Measurements from ENCODE around the gene DMD. TPM values are rescaled to one million over a fixed set of nuclear protein-coding genes. Genes with fewer than 3 reads are reported as not detected.

The DMD gene
- total RNA-seq, 2 donors from 2014 or later = 2.8 to 3.4 TPM

DNA sequence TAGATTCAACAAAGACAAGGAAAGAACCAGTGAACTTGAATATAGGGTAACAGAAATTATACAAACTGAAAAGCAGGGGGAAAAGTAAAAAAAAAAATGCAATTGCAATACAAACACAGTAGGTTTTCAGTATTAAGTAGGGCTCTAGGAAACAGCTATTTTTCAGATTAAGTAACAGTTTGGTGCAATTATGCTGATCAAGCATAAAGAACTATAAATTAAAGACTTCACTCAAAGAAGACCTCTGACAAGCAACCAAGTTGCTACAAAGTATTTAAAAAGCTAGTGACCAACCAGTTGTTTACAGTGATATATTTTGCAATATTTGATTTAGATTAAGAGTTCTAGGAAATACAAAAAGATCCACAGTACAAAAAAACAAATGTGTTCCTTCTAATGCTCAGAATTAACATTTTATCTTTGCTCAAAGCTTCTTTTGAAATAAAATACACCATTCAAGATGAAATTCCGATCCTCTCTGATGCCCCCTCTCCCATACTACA is 1908.7 kb downstream of the DMD start:
- H3K36me3 Mint-ChIP-seq = no peaks in the 10 kb centered on the region
- H3K9me3 Mint-ChIP-seq = peaks cover 5% of the 10 kb centered on the region
- H3K4me3 Mint-ChIP-seq = no peak overlapping the region
- ATAC-seq (no peak), DNase-seq (ENCODE audit: low spot score) (no peak)
- H3K4me1 Mint-ChIP-seq (ENCODE audit: low read depth in 2 of 2) = no peaks in the 10 kb centered on the region
- H3K27ac Mint-ChIP-seq = no peak overlapping the region
- peaks cover 0 to 7% of the 10 kb centered on the region in 2 donors for H3K27me3 Mint-ChIP-seq

DNA sequence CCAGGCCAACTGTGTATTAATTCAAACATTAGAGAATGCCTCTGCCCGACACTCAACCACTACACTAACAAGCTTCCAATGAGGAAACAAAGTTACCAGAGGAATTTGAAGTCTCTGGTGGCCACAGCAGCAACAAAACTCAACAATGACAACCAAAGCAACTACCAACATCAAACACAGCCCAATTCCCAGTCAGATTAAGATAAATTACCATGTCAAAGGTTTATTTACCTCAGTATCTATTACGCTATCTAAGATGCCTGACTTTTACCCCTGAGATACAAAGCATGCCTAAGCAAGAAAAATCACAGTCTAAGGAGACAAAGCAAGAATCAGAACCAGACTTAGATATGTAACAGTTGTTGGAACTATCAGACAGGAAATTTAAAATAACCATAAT is 1909.4 kb downstream of the DMD start:
- no peak for DNase-seq (ENCODE audit: low spot score)
- Mint-ChIP-seq H3K27ac (no peak overlapping the region), H3K27me3 (peaks cover 0 to 5% of the 10 kb centered on the region in 2 donors), H3K4me1 (ENCODE audit: low read depth in 2 of 2) (no peaks in the 10 kb centered on the region), H3K9me3 (peaks cover 5% of the 10 kb centered on the region), H3K36me3 (no peaks in the 10 kb centered on the region), H3K4me3 (no peak overlapping the region)
- no peak for ATAC-seq

DNA sequence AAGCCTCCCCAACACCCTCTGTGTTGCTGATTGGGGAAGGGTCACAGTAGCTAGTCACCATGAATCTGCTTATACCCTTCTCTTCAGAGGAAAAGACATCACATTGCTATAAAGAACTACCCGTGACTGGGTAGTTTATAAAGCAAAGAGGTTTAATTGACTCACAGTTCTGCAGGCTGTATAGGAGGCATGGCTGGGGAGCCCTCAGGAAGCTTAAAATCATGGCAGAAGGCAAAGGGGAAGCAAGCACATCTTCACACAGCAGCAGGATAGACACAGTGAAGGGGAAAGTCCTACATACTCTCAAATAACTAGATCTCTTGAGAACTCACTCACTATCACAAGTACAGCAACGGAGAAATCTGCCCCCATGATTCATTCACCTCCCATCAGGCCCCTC is 1910.1 kb downstream of the DMD start:
- Mint-ChIP-seq H3K27ac (no peak overlapping the region), H3K4me3 (no peak overlapping the region), H3K9me3 (peaks cover 5% of the 10 kb centered on the region), H3K27me3 (peaks cover 0 to 5% of the 10 kb centered on the region in 2 donors), H3K36me3 (no peaks in the 10 kb centered on the region), H3K4me1 (ENCODE audit: low read depth in 2 of 2) (no peaks in the 10 kb centered on the region)
- ATAC-seq (no peak), DNase-seq (ENCODE audit: low spot score) (no peak)

DNA sequence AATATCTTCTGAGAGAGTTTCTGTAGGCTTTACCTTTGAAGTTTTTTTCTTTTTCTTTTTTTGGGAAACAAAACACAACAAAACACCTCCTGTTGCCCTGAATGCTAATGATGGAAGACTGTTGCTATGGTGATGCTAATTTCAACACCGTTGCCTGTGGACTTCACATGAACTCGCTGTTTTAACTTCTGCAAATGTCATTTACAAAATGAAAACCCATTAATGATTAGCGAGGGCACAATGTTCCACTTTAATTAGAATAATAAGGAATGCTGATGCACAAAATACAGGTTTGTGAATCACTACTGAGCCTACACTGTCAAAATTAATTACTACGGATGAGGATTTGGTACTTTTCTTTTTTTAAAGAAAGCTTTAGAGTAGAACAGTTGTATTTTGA is 1912.4 kb downstream of the DMD start:
- H3K36me3 Mint-ChIP-seq = no peaks in the 10 kb centered on the region

DNA sequence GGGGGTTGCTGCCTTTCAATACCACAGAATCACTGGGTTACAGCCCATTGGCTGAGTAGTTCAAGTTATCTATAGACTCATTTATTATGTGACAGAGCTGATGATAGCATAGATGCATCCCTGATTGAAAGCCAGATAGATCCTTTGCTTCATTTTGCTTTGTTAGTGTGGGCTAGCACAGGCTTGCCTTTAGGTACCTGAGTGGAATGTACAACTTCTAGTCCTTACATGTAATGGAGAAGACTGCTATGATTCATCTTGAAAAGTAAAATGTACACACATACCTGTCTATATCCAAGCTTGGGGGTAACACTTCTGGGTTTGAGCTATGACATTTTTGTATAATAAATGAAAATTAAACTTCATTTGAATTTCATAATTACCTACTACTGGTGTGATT is 1913.5 kb downstream of the DMD start:
- no peak for DNase-seq (ENCODE audit: low spot score)
- H3K27me3 Mint-ChIP-seq = no peaks in the 10 kb centered on the region

More for the DNA sequence above, 1912.4 kb downstream of the DMD start:
- DNase-seq (ENCODE audit: low spot score) = no peak
- ATAC-seq = no peak
- H3K4me1 Mint-ChIP-seq (ENCODE audit: low read depth in 2 of 2) = no peaks in the 10 kb centered on the region
- H3K27me3 Mint-ChIP-seq = peaks cover 0 to 5% of the 10 kb centered on the region in 2 donors
- H3K4me3 Mint-ChIP-seq = no peak overlapping the region
- no peak overlapping the region for H3K27ac Mint-ChIP-seq
- peaks cover 5% of the 10 kb centered on the region for H3K9me3 Mint-ChIP-seq

DNA sequence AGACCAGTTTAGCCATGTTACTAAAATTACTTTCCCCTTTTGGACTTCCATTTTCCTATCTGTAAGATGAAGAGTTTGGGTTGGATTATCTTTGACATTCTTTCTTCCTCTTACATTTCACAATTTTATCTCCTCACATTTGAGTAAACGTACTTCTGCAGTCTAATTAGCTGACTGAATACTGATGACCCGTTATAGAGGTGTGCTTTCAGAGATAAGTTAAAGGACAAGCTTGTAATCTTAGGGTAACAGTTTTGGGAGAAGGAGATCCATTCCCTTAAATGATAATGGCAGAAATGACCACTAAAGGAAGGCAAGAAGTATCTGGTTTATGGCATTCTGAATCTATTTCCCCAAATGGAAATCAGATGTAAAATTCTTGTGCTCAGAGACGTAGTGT is 1916.9 kb downstream of the DMD start:
- H3K9me3 Mint-ChIP-seq = no peaks in the 10 kb centered on the region
- H3K4me3 Mint-ChIP-seq = no peak overlapping the region
- no peaks in the 10 kb centered on the region for H3K27me3 Mint-ChIP-seq
- no peaks in the 10 kb centered on the region for H3K36me3 Mint-ChIP-seq
- H3K4me1 Mint-ChIP-seq (ENCODE audit: low read depth in 2 of 2) = no peaks in the 10 kb centered on the region
- ATAC-seq = no peak
- no peak for DNase-seq (ENCODE audit: low spot score)
- H3K27ac Mint-ChIP-seq = no peak overlapping the region

More for the DNA sequence above, 1913.5 kb downstream of the DMD start:
- Mint-ChIP-seq H3K9me3 (no peaks in the 10 kb centered on the region), H3K4me3 (no peak overlapping the region), H3K27ac (no peak overlapping the region), H3K36me3 (no peaks in the 10 kb centered on the region), H3K4me1 (ENCODE audit: low read depth in 2 of 2) (no peaks in the 10 kb centered on the region)
- no peak for ATAC-seq

DNA sequence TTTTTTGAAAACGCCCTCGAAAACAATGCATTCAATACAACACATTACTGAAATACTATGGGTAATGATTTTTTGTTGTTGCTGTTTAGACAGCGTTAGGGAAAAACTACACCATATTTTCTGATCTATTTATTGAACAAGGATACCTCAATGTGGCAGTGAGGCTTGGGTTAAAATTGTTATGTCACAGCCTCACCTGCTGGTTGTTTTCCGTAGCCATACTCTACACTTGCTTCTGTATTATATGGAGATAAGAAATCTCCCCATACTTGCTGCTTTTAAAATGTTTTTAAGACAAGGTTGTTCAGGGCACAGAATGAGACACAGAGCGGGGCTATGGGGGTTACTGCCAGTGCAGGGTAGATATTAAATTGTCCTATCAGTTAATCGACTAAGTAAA is 1917.9 kb downstream of the DMD start:
- Mint-ChIP-seq H3K36me3 (no peaks in the 10 kb centered on the region), H3K27me3 (no peaks in the 10 kb centered on the region), H3K27ac (no peak overlapping the region), H3K4me3 (no peak overlapping the region), H3K9me3 (no peaks in the 10 kb centered on the region), H3K4me1 (ENCODE audit: low read depth in 2 of 2) (no peaks in the 10 kb centered on the region)
- DNase-seq (ENCODE audit: low spot score) = no peak
- ATAC-seq = no peak

DNA sequence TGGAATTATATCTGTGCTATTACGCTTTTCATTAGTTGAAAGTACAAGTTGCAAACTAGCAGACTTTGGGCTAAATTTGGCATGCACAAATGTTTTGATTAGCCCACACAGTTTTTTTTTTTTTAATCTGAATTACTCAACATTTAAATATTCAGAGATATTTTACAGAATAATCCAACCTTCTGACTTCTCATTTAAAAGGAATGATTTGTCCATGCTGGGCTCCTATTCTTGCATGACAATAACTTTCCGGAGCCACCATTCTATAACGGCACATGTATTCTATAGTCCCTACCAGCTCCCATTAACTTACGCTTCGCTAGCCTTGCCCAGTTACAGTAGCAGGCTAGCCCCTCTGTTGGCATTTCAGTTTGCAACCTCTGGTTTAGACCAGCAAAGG is 1920.2 kb downstream of the DMD start:
- DNase-seq (ENCODE audit: low spot score) (no peak), ATAC-seq (no peak)
- Mint-ChIP-seq H3K36me3 (no peaks in the 10 kb centered on the region), H3K27me3 (peaks cover 0 to 5% of the 10 kb centered on the region in 2 donors), H3K9me3 (peaks cover 3% of the 10 kb centered on the region), H3K4me1 (ENCODE audit: low read depth in 2 of 2) (no peaks in the 10 kb centered on the region), H3K27ac (no peak overlapping the region), H3K4me3 (no peak overlapping the region)

DNA sequence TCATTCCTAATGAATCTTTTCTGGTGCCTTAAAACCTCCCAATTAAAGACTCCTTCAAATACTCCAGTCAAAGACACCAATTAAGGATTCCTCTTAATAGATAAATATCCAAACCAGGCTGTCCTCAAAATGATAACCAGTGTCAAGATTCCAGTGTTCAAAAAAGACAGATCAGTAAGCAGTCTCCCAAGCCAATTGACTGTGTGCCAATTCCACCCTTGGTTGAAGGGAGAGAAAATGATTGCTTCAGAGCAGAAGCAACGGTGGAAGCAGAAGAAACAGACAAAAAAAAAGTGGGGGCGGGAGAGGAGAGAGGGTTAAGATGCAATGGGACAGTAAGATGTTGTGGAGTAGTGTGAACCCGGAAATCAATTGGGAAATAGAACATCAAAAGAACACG is 1923.5 kb downstream of the DMD start:
- no peaks in the 10 kb centered on the region for H3K36me3 Mint-ChIP-seq
- H3K9me3 Mint-ChIP-seq = peaks cover 3% of the 10 kb centered on the region
- DNase-seq (ENCODE audit: low spot score) = no peak
- no peak for ATAC-seq
- no peak overlapping the region for H3K4me3 Mint-ChIP-seq
- peaks cover 0 to 7% of the 10 kb centered on the region in 2 donors for H3K27me3 Mint-ChIP-seq
- no peak overlapping the region for H3K27ac Mint-ChIP-seq
- no peaks in the 10 kb centered on the region for H3K4me1 Mint-ChIP-seq (ENCODE audit: low read depth in 2 of 2)

DNA sequence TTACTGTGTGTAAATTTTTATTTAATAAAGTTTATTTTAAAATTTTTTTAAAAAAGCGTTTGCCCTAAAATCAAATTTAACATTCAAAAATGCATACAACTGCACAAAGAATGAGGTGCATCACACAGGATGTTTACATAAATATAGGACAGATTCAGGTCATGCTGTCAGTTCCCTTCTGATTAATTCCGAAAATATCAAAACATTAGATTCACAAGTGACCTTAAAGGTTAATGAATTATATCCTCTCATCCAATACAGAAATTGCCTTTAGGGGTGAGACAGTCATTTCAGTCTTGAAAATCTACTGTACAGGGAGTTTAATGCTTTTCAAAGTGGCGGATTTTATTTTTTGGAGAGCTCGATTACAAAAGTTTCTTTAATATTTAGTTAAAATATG is 1930.8 kb downstream of the DMD start:
- Mint-ChIP-seq H3K4me3 (no peak overlapping the region), H3K27me3 (peaks cover 0 to 2% of the 10 kb centered on the region in 2 donors), H3K9me3 (no peaks in the 10 kb centered on the region), H3K27ac (no peak overlapping the region), H3K4me1 (ENCODE audit: low read depth in 2 of 2) (no peaks in the 10 kb centered on the region), H3K36me3 (no peaks in the 10 kb centered on the region)
- DNase-seq (ENCODE audit: low spot score) (no peak), ATAC-seq (no peak)

DNA sequence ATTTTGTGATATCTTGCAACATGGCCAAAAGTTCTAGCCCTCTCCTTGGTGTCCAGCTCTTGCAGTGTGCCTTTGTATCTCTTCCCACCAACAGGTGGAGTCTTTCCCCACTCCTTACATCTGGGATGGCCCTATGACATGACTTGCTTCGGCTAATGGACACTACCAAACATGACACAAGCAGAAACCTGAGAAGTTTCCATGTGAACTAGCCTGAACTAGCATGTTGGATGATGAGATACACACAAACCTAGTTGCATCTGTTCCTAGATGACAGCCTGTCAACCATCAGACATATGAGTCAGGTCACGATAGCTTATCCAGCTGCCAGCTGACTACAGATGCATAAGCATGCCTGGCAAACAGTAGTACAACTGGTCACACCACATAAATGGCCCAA is 1932.0 kb downstream of the DMD start:
- no peak for ATAC-seq
- Mint-ChIP-seq H3K27me3 (peaks cover 0 to 5% of the 10 kb centered on the region in 2 donors), H3K36me3 (no peaks in the 10 kb centered on the region), H3K4me1 (ENCODE audit: low read depth in 2 of 2) (no peaks in the 10 kb centered on the region), H3K27ac (no peak overlapping the region), H3K9me3 (no peaks in the 10 kb centered on the region), H3K4me3 (no peak overlapping the region)
- DNase-seq (ENCODE audit: low spot score) = no peak

DNA sequence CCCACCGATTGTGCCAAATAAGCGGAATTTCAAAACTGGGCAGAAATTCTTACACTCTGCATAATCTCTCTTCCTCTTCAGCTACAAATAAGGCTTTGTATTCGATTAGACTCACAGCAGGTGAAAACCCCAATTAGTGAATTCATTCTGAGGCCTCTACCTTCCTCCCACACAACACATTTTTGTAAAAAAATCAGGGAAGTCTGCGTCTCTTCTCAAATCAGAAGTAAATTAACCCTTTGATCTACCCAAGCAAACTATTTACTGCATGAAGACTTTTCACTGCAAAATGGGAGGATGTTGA is 1938.9 kb downstream of the DMD start:
- Mint-ChIP-seq H3K4me1 (ENCODE audit: low read depth in 2 of 2) (no peaks in the 10 kb centered on the region), H3K27ac (no peak overlapping the region), H3K36me3 (no peaks in the 10 kb centered on the region), H3K9me3 (peaks cover 7% of the 10 kb centered on the region), H3K4me3 (no peak overlapping the region), H3K27me3 (peaks cover 0 to 23% of the 10 kb centered on the region in 2 donors)
- DNase-seq (ENCODE audit: low spot score) (no peak), ATAC-seq (no peak)

DNA sequence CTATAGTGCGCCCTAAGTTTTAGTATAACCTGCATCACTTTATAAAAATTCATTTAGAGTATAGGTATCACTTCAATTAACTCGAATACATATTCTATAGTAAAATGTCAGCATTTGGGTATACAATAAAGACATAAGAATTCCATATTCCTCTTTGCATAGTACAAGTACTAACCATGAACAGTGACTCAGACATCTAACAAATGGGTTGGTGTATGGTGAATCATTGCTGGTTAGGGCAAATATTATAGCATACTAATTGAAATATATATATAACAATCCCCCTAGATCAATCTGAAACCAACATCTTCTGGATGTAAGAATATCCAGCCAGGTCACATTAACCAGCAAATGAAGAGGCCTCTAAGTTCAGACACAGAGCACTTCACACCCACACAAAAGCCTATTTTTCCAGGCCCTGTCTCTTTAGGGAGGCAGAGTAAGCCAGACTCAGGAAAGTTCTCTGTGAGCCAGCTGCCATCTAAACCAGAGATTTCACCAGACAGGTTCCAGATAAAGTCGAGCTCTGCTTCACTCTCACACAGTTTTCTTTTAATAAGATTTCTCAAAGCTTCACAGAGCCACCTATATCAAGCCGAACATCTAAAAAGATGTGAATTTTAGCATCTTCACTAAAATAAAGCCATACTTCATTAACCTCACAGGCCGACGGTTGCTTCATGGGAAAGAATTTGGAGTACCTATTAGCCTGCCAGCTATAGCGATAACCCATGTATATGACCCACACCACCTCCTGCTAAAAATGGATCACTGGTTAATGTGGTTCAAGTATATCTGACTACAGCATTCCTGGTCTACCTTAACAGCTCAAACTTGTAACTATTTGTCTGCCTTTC is 1939.5 kb downstream of the DMD start:
- peaks cover 7% of the 10 kb centered on the region for H3K9me3 Mint-ChIP-seq
- peaks cover 0 to 23% of the 10 kb centered on the region in 2 donors for H3K27me3 Mint-ChIP-seq
- H3K36me3 Mint-ChIP-seq = no peaks in the 10 kb centered on the region
- DNase-seq (ENCODE audit: low spot score) (no peak), ATAC-seq (no peak)
- no peak overlapping the region for H3K27ac Mint-ChIP-seq
- no peak overlapping the region for H3K4me3 Mint-ChIP-seq
- H3K4me1 Mint-ChIP-seq (ENCODE audit: low read depth in 2 of 2) = no peaks in the 10 kb centered on the region

DNA sequence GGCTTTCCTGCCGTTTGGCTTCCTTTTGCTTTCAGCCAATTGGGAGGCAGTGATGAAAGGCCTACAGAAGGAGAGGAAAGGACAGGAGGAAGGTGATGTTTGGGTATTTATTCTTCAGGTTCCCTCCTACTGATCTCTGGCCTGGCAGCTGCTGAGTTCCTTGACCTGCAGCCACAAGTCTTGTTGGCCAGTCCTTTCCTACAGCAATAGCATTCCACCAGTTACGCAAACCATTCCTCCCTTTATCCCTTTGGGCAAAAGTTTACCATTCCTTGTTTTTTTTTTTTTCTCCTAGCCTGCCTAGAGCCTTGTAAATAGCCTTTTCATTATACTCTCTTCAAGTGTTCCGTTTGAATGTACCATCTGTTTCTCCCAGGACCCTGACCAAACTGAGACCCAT is 1941.4 kb downstream of the DMD start:
- Mint-ChIP-seq H3K27ac (no peak overlapping the region), H3K4me3 (no peak overlapping the region), H3K36me3 (no peaks in the 10 kb centered on the region), H3K27me3 (peaks cover 0 to 26% of the 10 kb centered on the region in 2 donors), H3K9me3 (peaks cover 7% of the 10 kb centered on the region), H3K4me1 (ENCODE audit: low read depth in 2 of 2) (no peaks in the 10 kb centered on the region)
- no peak for ATAC-seq
- DNase-seq (ENCODE audit: low spot score) = no peak

DNA sequence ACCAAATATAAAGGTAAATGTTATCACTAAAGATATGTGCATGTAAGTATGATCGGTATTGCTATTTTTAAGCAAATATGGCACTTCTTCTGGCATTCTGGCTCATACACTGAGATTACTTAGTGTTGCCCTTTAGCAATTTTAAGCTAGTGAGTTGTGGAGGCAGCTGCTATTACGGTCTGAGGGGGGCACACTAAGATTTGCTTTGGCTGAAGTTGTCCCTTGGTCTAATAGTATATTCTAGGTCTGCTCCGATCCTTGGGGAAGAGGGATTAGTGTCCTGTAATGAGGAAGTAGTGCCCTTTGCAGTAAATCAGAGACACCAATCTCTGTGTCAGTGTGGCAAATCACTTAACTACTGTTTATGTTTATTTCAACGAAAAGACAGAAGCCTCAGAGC is 1943.0 kb downstream of the DMD start:
- H3K36me3 Mint-ChIP-seq = no peaks in the 10 kb centered on the region
- H3K4me1 Mint-ChIP-seq (ENCODE audit: low read depth in 2 of 2) = no peaks in the 10 kb centered on the region
- no peak overlapping the region for H3K27ac Mint-ChIP-seq
- DNase-seq (ENCODE audit: low spot score) (no peak), ATAC-seq (no peak)
- H3K9me3 Mint-ChIP-seq = peaks cover 7% of the 10 kb centered on the region
- H3K27me3 Mint-ChIP-seq = peaks cover 9 to 30% of the 10 kb centered on the region in 2 donors
- no peak overlapping the region for H3K4me3 Mint-ChIP-seq
